WTC11 (cell line): ENCODE data around the gene CCDC182. TPM values are rescaled to one million over a fixed set of nuclear protein-coding genes. Genes with fewer than 3 reads are reported as not detected.

ENCODE experiments used
- ATAC-seq: fragments of 200-7000 bp; cut with Tn5 transposase; 2 replicates; pipeline ENCODE4 v1.10.0; 2021; ENCODE audit warnings: mild to moderate bottlenecking, moderate library complexity
- CTCF ChIA-PET: fragments of 300-600 bp; sonication (Branson Sonifier 250); formaldehyde crosslinking; loops from one replicate; lab custom pipeline; 2021; ENCODE audit warnings: antibody characterized with exemption; lab: Charles Lee
- POLR2A ChIA-PET: fragments of 350-600 bp; sonication (Branson Sonifier 250); formaldehyde crosslinking; loops from one replicate; lab custom pipeline; 2021; ENCODE audit warnings: antibody characterized with exemption; lab: Charles Lee
- DNase-seq: peaks from one replicate; pipeline ENCODE4 v3.0.0; 2021; ENCODE audit warnings: low spot score
- H3K27ac Mint-ChIP-seq: 2 replicates; pipeline ENCODE4 v1.8.0; 2021; ENCODE audit warnings: mixed read lengths
- H3K27me3 Mint-ChIP-seq: 2 replicates; pipeline ENCODE4 v1.8.0; 2021; ENCODE audit warnings: low read depth, mild to moderate bottlenecking, moderate library complexity, mixed read lengths
- H3K36me3 Mint-ChIP-seq: 2 replicates; pipeline ENCODE4 v1.8.0; 2021; ENCODE audit warnings: mixed read lengths
- H3K4me1 Mint-ChIP-seq: 2 replicates; pipeline ENCODE4 v1.8.0; 2022; ENCODE audit warnings: mixed read lengths
- H3K4me3 Mint-ChIP-seq: 2 replicates; pipeline ENCODE4 v1.8.0; 2021; ENCODE audit warnings: mild to moderate bottlenecking, moderate library complexity, mixed read lengths
- H3K9me3 Mint-ChIP-seq: 2 replicates; pipeline ENCODE4 v1.8.0; 2021; ENCODE audit warnings: mixed read lengths
- ATF1 ChIP-seq: sonication (generic); formaldehyde crosslinking; IDR thresholded peaks from 2 replicates; pipeline ENCODE4 v1.8.1; 2023; ENCODE audit warnings: mild to moderate bottlenecking, moderate library complexity, missing genetic modification reagents
- CTCF ChIP-seq: fragments of 200-600 bp; IDR thresholded peaks from 2 replicates; pipeline ENCODE4 v1.8.0; 2022; ENCODE audit warnings: antibody characterized with exemption
- E2F4 ChIP-seq: sonication (generic); formaldehyde crosslinking; IDR thresholded peaks from 2 replicates; pipeline ENCODE4 v1.8.1; 2022; ENCODE audit warnings: low read depth, mild to moderate bottlenecking, moderate library complexity, missing genetic modification reagents, borderline replicate concordance
- EMX1 ChIP-seq: fragments of 250-450 bp; sonication (Bioruptor Pico); IDR thresholded peaks from 2 replicates; pipeline ENCODE4 v1.8.0; 2021; ENCODE audit warnings: mild to moderate bottlenecking
- IRF2 ChIP-seq: sonication (generic); formaldehyde crosslinking; IDR thresholded peaks from 2 replicates; pipeline ENCODE4 v1.8.0; 2022; ENCODE audit warnings: low read depth, missing genetic modification reagents, borderline replicate concordance
- NFE2L1 ChIP-seq: sonication (generic); formaldehyde crosslinking; IDR thresholded peaks from 2 replicates; pipeline ENCODE4 v1.8.1; 2023; ENCODE audit warnings: missing genetic modification reagents
- OVOL2 ChIP-seq: fragments of 250-450 bp; sonication (Bioruptor Pico); IDR thresholded peaks from 2 replicates; pipeline ENCODE4 v1.9.0; 2021; ENCODE audit warnings: mild to moderate bottlenecking, borderline replicate concordance
- SMAD4 ChIP-seq: sonication (generic); formaldehyde crosslinking; IDR thresholded peaks from 2 replicates; pipeline ENCODE4 v1.8.0; 2022; ENCODE audit warnings: mild to moderate bottlenecking, missing genetic modification reagents
- SOX15 ChIP-seq: fragments of 250-450 bp; sonication (Bioruptor Pico); IDR thresholded peaks from 2 replicates; pipeline ENCODE4 v1.9.0; 2021; ENCODE audit warnings: mild to moderate bottlenecking
- STAT6 ChIP-seq: sonication (generic); formaldehyde crosslinking; conservative IDR thresholded peaks from 2 replicates; pipeline ENCODE4 v1.8.1; 2023; ENCODE audit warnings: mild to moderate bottlenecking, low read depth, missing genetic modification reagents, moderate library complexity
- ZBTB21 ChIP-seq: sonication (generic); formaldehyde crosslinking; IDR thresholded peaks from 2 replicates; pipeline ENCODE4 v1.8.1; 2023; ENCODE audit warnings: mild to moderate bottlenecking, missing genetic modification reagents, borderline replicate concordance
- ZNF138 ChIP-seq: sonication (generic); formaldehyde crosslinking; conservative IDR thresholded peaks from 2 replicates; pipeline ENCODE4 v1.8.1; 2022; ENCODE audit warnings: mild to moderate bottlenecking, moderate library complexity, missing genetic modification reagents
- ZNF671 ChIP-seq: fragments of 250-450 bp; sonication (Bioruptor Pico); IDR thresholded peaks from 2 replicates; pipeline ENCODE4 v1.8.0; 2021; ENCODE audit warnings: mild to moderate bottlenecking
- total RNA-seq: library from RNA; stranded (reverse); gene quantifications from 3 replicates; pipeline ENCODE4 v1.2.3, GENCODE V29; 2021
- TF ChIP-seq, protein P1 (sequence below): sonication (generic); formaldehyde crosslinking; IDR thresholded peaks from 2 replicates; pipeline ENCODE4 v1.8.1; 2023; ENCODE audit warnings: mild to moderate bottlenecking, moderate library complexity, missing genetic modification reagents
- TF ChIP-seq, protein P2 (sequence below): sonication (generic); formaldehyde crosslinking; IDR thresholded peaks from 2 replicates; pipeline ENCODE4 v1.8.0; 2022; ENCODE audit warnings: missing genetic modification reagents

Gene CCDC182
- total RNA-seq, 1 experiment from 2014 or later = not detected

DNA sequence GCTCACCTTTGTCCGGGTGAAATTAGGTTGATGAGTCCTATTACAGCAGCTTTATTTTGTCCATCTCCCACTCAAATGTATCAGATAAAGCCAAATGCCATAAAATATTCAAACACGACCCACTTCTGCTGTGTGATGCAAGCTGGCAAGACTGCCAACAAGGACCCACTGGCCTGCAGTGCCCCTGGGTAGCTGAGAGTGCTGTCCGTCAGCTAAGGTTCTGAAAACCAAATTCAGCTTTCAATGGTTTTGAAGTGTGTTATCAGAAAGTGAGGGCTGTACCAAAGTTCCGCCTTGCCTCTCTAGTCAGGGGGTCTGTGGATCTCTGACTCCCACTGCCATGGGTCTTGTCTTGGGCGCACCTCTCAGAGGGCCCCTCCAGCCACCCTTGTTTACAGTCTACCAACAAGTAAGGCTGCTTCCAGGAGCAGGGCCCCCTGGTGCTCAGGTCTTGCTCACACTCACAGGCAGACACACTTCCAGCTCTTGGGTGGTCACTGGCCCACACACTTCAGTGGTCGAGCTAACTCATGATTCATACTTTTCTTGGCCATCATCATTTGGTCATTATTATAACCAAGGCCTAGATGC is 10.5 kb upstream of the CCDC182 start:
- Mint-ChIP-seq H3K27me3 (no peaks in the 10 kb centered on the region), H3K27ac (no peak overlapping the region)
- CTCF ChIA-PET = interaction anchor here (0.9 to 3.1 kb wide), 8 partner anchors 8 to 513 kb away, joined by 3 to 14 read pairs (median 4); no protein-coding TSS in a partner anchor

GRCh38 chr17:57752031-57752905 is 7.2 kb upstream of the CCDC182 start:
- CTCF ChIA-PET = interaction anchor here (0.6 to 1.3 kb wide), 3 partner anchors 15 to 823 kb away, joined by 3 to 4 read pairs (median 4); no protein-coding TSS in a partner anchor
- no peak for ATAC-seq

More for the DNA sequence above, 10.5 kb upstream of the CCDC182 start:
- Mint-ChIP-seq H3K36me3 (no peaks in the 10 kb centered on the region), H3K9me3 (no peaks in the 10 kb centered on the region), H3K4me3 (no peak overlapping the region), H3K4me1 (peaks cover 3% of the 10 kb centered on the region)
- POLR2A ChIA-PET = no interaction called here
- no peak for TF ChIP-seq STAT6 (CRISPR knock-in tag)
- TF ChIP-seq OVOL2 (CRISPR knock-in tag) = no peak
- TF ChIP-seq SOX15 (CRISPR knock-in tag) = no peak
- no peak for TF ChIP-seq SMAD4
- TF ChIP-seq ZNF671 (CRISPR knock-in tag) = no peak
- TF ChIP-seq ZBTB21 (CRISPR knock-in tag) = no peak
- no peak for TF ChIP-seq E2F4
- no peak for TF ChIP-seq IRF2 (CRISPR knock-in tag)
- TF ChIP-seq ATF1 (CRISPR knock-in tag) = no peak
- no peak for TF ChIP-seq NFE2L1
- ATAC-seq = no peak
- DNase-seq = no peak

More at GRCh38 chr17:57752031-57752905, 7.2 kb upstream of the CCDC182 start:
- Mint-ChIP-seq H3K4me3 (no peak overlapping the region), H3K36me3 (no peaks in the 10 kb centered on the region), H3K27ac (no peak overlapping the region), H3K9me3 (no peaks in the 10 kb centered on the region), H3K27me3 (no peaks in the 10 kb centered on the region; the same call in 1 of the 2 replicates), H3K4me1 (peaks cover 4% of the 10 kb centered on the region)
- TF ChIP-seq CTCF = no peak
- TF ChIP-seq ZNF138 (CRISPR knock-in tag) = no peak
- TF ChIP-seq, protein P1, sequence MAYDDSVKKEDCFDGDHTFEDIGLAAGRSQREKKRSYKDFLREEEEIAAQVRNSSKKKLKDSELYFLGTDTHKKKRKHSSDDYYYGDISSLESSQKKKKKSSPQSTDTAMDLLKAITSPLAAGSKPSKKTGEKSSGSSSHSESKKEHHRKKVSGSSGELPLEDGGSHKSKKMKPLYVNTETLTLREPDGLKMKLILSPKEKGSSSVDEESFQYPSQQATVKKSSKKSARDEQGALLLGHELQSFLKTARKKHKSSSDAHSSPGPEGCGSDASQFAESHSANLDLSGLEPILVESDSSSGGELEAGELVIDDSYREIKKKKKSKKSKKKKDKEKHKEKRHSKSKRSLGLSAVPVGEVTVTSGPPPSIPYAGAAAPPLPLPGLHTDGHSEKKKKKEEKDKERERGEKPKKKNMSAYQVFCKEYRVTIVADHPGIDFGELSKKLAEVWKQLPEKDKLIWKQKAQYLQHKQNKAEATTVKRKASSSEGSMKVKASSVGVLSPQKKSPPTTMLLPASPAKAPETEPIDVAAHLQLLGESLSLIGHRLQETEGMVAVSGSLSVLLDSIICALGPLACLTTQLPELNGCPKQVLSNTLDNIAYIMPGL (CRISPR knock-in tag) = no peak
- TF ChIP-seq EMX1 (CRISPR knock-in tag) = no peak
- TF ChIP-seq, protein P2, sequence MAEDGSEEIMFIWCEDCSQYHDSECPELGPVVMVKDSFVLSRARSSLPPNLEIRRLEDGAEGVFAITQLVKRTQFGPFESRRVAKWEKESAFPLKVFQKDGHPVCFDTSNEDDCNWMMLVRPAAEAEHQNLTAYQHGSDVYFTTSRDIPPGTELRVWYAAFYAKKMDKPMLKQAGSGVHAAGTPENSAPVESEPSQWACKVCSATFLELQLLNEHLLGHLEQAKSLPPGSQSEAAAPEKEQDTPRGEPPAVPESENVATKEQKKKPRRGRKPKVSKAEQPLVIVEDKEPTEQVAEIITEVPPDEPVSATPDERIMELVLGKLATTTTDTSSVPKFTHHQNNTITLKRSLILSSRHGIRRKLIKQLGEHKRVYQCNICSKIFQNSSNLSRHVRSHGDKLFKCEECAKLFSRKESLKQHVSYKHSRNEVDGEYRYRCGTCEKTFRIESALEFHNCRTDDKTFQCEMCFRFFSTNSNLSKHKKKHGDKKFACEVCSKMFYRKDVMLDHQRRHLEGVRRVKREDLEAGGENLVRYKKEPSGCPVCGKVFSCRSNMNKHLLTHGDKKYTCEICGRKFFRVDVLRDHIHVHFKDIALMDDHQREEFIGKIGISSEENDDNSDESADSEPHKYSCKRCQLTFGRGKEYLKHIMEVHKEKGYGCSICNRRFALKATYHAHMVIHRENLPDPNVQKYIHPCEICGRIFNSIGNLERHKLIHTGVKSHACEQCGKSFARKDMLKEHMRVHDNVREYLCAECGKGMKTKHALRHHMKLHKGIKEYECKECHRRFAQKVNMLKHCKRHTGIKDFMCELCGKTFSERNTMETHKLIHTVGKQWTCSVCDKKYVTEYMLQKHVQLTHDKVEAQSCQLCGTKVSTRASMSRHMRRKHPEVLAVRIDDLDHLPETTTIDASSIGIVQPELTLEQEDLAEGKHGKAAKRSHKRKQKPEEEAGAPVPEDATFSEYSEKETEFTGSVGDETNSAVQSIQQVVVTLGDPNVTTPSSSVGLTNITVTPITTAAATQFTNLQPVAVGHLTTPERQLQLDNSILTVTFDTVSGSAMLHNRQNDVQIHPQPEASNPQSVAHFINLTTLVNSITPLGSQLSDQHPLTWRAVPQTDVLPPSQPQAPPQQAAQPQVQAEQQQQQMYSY (CRISPR knock-in tag) = no peak
- no peak for DNase-seq
- POLR2A ChIA-PET = no interaction called here
